NT2/D1 (cell line): Measurements from ENCODE around the gene STARD4.

ENCODE experiments used
- DNase-seq: peaks from one replicate; pipeline ENCODE4 v3.0.0-alpha.2; 2011; ENCODE audit warnings: low read depth, low spot score
- H3K27me3 ChIP-seq: 2 replicates; pipeline ENCODE4 v1.6.0; 2011; ENCODE audit warnings: mild to moderate bottlenecking; ENCODE audit not compliant: insufficient read length, insufficient read depth
- H3K36me3 ChIP-seq: 2 replicates; pipeline ENCODE4 v1.6.1; 2011; ENCODE audit warnings: mild to moderate bottlenecking, low read length, mixed read lengths; ENCODE audit not compliant: insufficient read depth, insufficient read length
- H3K4me1 ChIP-seq: 2 replicates; pipeline ENCODE4 v1.5.1; 2011; ENCODE audit not compliant: insufficient read depth, insufficient read length
- H3K4me3 ChIP-seq: 2 replicates; pipeline ENCODE4 v1.5.1; 2011; ENCODE audit warnings: low read depth; ENCODE audit not compliant: insufficient read length
- H3K9ac ChIP-seq: 2 replicates; pipeline ENCODE4 v1.6.0; 2011; ENCODE audit warnings: low read depth; ENCODE audit not compliant: insufficient read length
- H3K9me3 ChIP-seq: 2 replicates; pipeline ENCODE4 v1.5.1; 2011; ENCODE audit warnings: mild to moderate bottlenecking, low read length; ENCODE audit not compliant: insufficient read depth
- SUZ12 ChIP-seq: IDR thresholded peaks from 2 replicates; pipeline ENCODE4 v1.6.1; 2011; ENCODE audit not compliant: insufficient read length, insufficient read depth; ENCODE audit errors: extremely low read depth
- YY1 ChIP-seq: IDR thresholded peaks from 2 replicates; pipeline ENCODE4 v1.6.1; 2011; ENCODE audit not compliant: insufficient read length, insufficient read depth
- ZNF274 ChIP-seq: IDR thresholded peaks from 2 replicates; pipeline ENCODE4 v1.6.1; 2011; ENCODE audit warnings: mild to moderate bottlenecking, low read depth, low read length

Gene STARD4

GRCh38 chr5:111469903-111470302, 42.4 kb downstream of the STARD4 start:
- Histone ChIP-seq H3K9me3 (no peaks in the 10 kb centered on the region), H3K4me3 (no peak overlapping the region), H3K4me1 (no peaks in the 10 kb centered on the region), H3K27me3 (no peaks in the 10 kb centered on the region), H3K9ac (no peak overlapping the region), H3K36me3 (no peaks in the 10 kb centered on the region)
- no peak for TF ChIP-seq ZNF274
- TF ChIP-seq SUZ12: no peak
- TF ChIP-seq YY1: no peak
- no peak for DNase-seq

- no peak for DNase-seq
- H3K4me1 ChIP-seq: no peaks in the 10 kb centered on the region
- no peak for TF ChIP-seq ZNF274
- no peak for TF ChIP-seq SUZ12
- TF ChIP-seq YY1: no peak
- no peaks in the 10 kb centered on the region for H3K36me3 ChIP-seq
- H3K9me3 ChIP-seq: no peaks in the 10 kb centered on the region
- no peak overlapping the region for H3K4me3 ChIP-seq
- H3K9ac ChIP-seq: no peak overlapping the region
- H3K27me3 ChIP-seq: no peaks in the 10 kb centered on the region
These were observed 42.9 kb downstream of the STARD4 start for GRCh38 chr5:111469293-111469896.

- no peaks in the 10 kb centered on the region for H3K27me3 ChIP-seq
- TF ChIP-seq ZNF274: no peak
- TF ChIP-seq SUZ12: no peak
- TF ChIP-seq YY1: no peak
- no peak for DNase-seq
- no peaks in the 10 kb centered on the region for H3K36me3 ChIP-seq
- no peak overlapping the region for H3K4me3 ChIP-seq
- H3K4me1 ChIP-seq: no peaks in the 10 kb centered on the region
- no peaks in the 10 kb centered on the region for H3K9me3 ChIP-seq
- no peak overlapping the region for H3K9ac ChIP-seq
These were observed 49.0 kb downstream of the STARD4 start for GRCh38 chr5:111463311-111463710.

- H3K4me1 ChIP-seq: no peaks in the 10 kb centered on the region
- no peaks in the 10 kb centered on the region for H3K27me3 ChIP-seq
- no peak for TF ChIP-seq ZNF274
- no peak for TF ChIP-seq SUZ12
- no peak for TF ChIP-seq YY1
- H3K9me3 ChIP-seq: no peaks in the 10 kb centered on the region
- no peak for DNase-seq
- H3K36me3 ChIP-seq: no peaks in the 10 kb centered on the region
- no peak overlapping the region for H3K4me3 ChIP-seq
- no peak overlapping the region for H3K9ac ChIP-seq
These were observed 50.4 kb downstream of the STARD4 start for GRCh38 chr5:111461934-111462333.

GRCh38 chr5:111461255-111461671, 51.1 kb downstream of the STARD4 start:
- Histone ChIP-seq H3K9ac (no peak overlapping the region), H3K9me3 (no peaks in the 10 kb centered on the region), H3K36me3 (no peaks in the 10 kb centered on the region), H3K4me1 (no peaks in the 10 kb centered on the region), H3K27me3 (no peaks in the 10 kb centered on the region), H3K4me3 (no peak overlapping the region)
- peak; percentile 20 for DNase-seq
- TF ChIP-seq YY1 (no peak), ZNF274 (no peak), SUZ12 (no peak)

GRCh38 chr5:111454776-111455175, 57.6 kb downstream of the STARD4 start:
- no peak for DNase-seq
- Histone ChIP-seq H3K4me1 (no peaks in the 10 kb centered on the region), H3K9me3 (no peaks in the 10 kb centered on the region), H3K27me3 (no peaks in the 10 kb centered on the region), H3K9ac (no peak overlapping the region), H3K36me3 (no peaks in the 10 kb centered on the region), H3K4me3 (no peak overlapping the region)
- TF ChIP-seq ZNF274: no peak
- no peak for TF ChIP-seq SUZ12
- TF ChIP-seq YY1: no peak

GRCh38 chr5:111454198-111454622, 58.1 kb downstream of the STARD4 start:
- H3K4me1 ChIP-seq: no peaks in the 10 kb centered on the region
- no peak overlapping the region for H3K4me3 ChIP-seq
- TF ChIP-seq SUZ12: no peak
- TF ChIP-seq ZNF274: no peak
- TF ChIP-seq YY1: no peak
- no peak for DNase-seq
- no peaks in the 10 kb centered on the region for H3K27me3 ChIP-seq
- no peaks in the 10 kb centered on the region for H3K36me3 ChIP-seq
- H3K9ac ChIP-seq: no peak overlapping the region
- H3K9me3 ChIP-seq: no peaks in the 10 kb centered on the region

GRCh38 chr5:111453747-111454146, 58.6 kb downstream of the STARD4 start:
- TF ChIP-seq ZNF274 (no peak), SUZ12 (no peak), YY1 (no peak)
- no peak for DNase-seq
- no peaks in the 10 kb centered on the region for H3K9me3 ChIP-seq
- H3K36me3 ChIP-seq: no peaks in the 10 kb centered on the region
- H3K4me3 ChIP-seq: no peak overlapping the region
- H3K9ac ChIP-seq: no peak overlapping the region
- no peaks in the 10 kb centered on the region for H3K27me3 ChIP-seq
- H3K4me1 ChIP-seq: no peaks in the 10 kb centered on the region
